Vagina (tissue), 2 donors: Measurements from ENCODE around the gene PRKCE. TPM values are rescaled to one million over a fixed set of nuclear protein-coding genes. Genes with fewer than 3 reads are reported as not detected.

Source experiments
- DNase-seq, 2 donors: peaks; one replicate each; pipeline ENCODE4 v3.0.0-alpha.2; 2017; ENCODE audit errors: extremely low spot score in 2 of 2
- H3K27ac ChIP-seq: fragments of 200-600 bp; sonication (generic); one replicate; pipeline ENCODE4 v1.5.1; 2019
- H3K27me3 ChIP-seq: fragments of 200-600 bp; sonication (generic); one replicate; pipeline ENCODE4 v1.5.1; 2019
- H3K36me3 ChIP-seq, 2 donors: fragments of 200-600 bp; sonication (generic); one replicate each; pipeline ENCODE4 v1.5.1; 2017 to 2019
- H3K4me1 ChIP-seq: fragments of 200-600 bp; sonication (generic); one replicate; pipeline ENCODE4 v1.5.1; 2019
- H3K4me3 ChIP-seq, 2 donors: fragments of 200-600 bp; sonication (generic); 1 replicate in 1 of 2; 2 replicates in 1 of 2; pipeline ENCODE4 v1.5.1; 2016 to 2019
- H3K9me3 ChIP-seq: fragments of 200-600 bp; sonication (generic); one replicate; pipeline ENCODE4 v1.5.1; 2019
- POLR2A ChIP-seq, 2 donors: fragments of 450-650 bp; IDR thresholded peaks; one replicate each; pipeline ENCODE4 v1.6.1; 2017; ENCODE audit warnings: antibody characterized with exemption in 2 of 2, mild to moderate bottlenecking in 2 of 2, moderate library complexity in 2 of 2
- POLR2AphosphoS5 ChIP-seq, 2 donors: sonication (generic); formaldehyde crosslinking; IDR thresholded peaks; one replicate each; pipeline ENCODE4 v1.9.0; 2017; ENCODE audit warnings: antibody characterized with exemption in 2 of 2, mild to moderate bottlenecking in 2 of 2, low read depth in 1 of 2; ENCODE audit not compliant: insufficient read depth in 1 of 2
- intact Hi-C: fragments of 100-400 bp; cut with DNase I; formaldehyde crosslinking; loops from one replicate; pipeline ENCODE4 v1.15.1; 2023
- total RNA-seq: library from RNA; depleted of rRNA; stranded (reverse); fragments of >200 nt; gene quantifications from one replicate; pipeline ENCODE4 v1.2.3, GENCODE V29; 2016
- TF ChIP-seq, protein P1 (sequence below), 3 experiments: fragments of 450-650 bp in 2 of 3; fragments of 200-600 bp in 1 of 3; sonication (generic) in 1 of 3; IDR thresholded peaks; one replicate each; pipeline ENCODE4 v1.5.1; 2017 to 2019; ENCODE audit warnings: antibody characterized with exemption in 3 of 3, mild to moderate bottlenecking in 2 of 3, moderate library complexity in 2 of 3

PRKCE gene
- total RNA-seq, 1 donor from 2014 or later: 11.8 TPM

DNA sequence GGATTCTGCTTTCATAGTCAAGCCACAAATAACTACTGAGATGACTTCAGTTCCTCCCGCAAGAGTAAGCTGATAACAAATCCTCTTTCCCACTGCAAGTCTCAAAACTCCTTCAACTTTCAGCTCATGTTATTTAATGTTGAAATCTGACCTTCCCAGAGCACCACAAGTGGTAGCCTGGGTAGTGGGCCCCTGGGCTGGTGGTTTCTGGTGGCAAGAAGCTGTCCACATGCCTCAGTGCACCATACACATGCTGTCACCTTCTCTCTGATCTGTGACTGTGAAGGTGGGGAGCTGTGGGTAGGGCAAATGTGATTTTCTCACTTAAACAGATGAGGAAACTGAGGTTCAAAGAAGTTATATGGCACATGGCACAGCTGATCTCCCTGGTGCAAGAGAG is 399.6 kb downstream of the PRKCE start:
- no peak overlapping the region for H3K27ac ChIP-seq
- DNase-seq: no peak
- TF ChIP-seq, protein P1, sequence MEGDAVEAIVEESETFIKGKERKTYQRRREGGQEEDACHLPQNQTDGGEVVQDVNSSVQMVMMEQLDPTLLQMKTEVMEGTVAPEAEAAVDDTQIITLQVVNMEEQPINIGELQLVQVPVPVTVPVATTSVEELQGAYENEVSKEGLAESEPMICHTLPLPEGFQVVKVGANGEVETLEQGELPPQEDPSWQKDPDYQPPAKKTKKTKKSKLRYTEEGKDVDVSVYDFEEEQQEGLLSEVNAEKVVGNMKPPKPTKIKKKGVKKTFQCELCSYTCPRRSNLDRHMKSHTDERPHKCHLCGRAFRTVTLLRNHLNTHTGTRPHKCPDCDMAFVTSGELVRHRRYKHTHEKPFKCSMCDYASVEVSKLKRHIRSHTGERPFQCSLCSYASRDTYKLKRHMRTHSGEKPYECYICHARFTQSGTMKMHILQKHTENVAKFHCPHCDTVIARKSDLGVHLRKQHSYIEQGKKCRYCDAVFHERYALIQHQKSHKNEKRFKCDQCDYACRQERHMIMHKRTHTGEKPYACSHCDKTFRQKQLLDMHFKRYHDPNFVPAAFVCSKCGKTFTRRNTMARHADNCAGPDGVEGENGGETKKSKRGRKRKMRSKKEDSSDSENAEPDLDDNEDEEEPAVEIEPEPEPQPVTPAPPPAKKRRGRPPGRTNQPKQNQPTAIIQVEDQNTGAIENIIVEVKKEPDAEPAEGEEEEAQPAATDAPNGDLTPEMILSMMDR (IDR thresholded peaks at IDR 0.05): no peak
- TF ChIP-seq POLR2A (IDR thresholded peaks at IDR 0.05) (no peak), POLR2AphosphoS5 (IDR thresholded peaks at IDR 0.05; ENCODE audit: insufficient read depth in 1 of 2, low read depth in 1 of 2) (no peak)
- intact Hi-C loops: no loop called here
- H3K4me3 ChIP-seq: no peak overlapping the region
- no peaks in the 10 kb centered on the region for H3K27me3 ChIP-seq
- no peaks in the 10 kb centered on the region for H3K9me3 ChIP-seq
- H3K36me3 ChIP-seq: no peaks in the 10 kb centered on the region
- H3K4me1 ChIP-seq: no peaks in the 10 kb centered on the region

GRCh38 chr2:46053564-46053963 is 402.1 kb downstream of the PRKCE start:
- no peak for DNase-seq
- intact Hi-C loops: no loop called here
- no peaks in the 10 kb centered on the region for H3K9me3 ChIP-seq
- H3K4me1 ChIP-seq: peaks cover 11% of the 10 kb centered on the region
- TF ChIP-seq POLR2A (IDR thresholded peaks at IDR 0.05) (no peak), POLR2AphosphoS5 (IDR thresholded peaks at IDR 0.05; ENCODE audit: insufficient read depth in 1 of 2, low read depth in 1 of 2) (no peak)
- TF ChIP-seq, protein P1 (IDR thresholded peaks at IDR 0.05): no peak
- H3K36me3 ChIP-seq: no peaks in the 10 kb centered on the region
- H3K27me3 ChIP-seq: no peaks in the 10 kb centered on the region
- H3K27ac ChIP-seq: no peak overlapping the region
- no peak overlapping the region for H3K4me3 ChIP-seq

DNA sequence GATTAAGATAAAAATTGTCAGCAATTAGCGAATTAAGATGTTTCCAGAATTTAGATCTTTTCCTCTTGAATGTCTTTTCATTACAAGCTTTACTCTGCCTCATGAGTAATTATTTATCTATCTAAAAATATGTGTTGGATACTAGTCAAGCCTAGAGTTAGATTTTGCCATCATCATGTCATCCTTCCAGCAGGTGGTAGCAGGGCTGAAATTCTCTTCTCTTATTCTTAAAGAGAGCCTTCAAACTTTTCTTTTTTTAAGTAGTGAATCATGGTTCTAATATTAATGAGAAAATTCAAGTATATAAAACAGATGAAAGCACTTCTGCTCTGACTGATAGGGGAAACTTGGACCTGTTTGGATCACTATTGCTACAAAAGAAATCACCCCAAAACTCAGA is 405.1 kb downstream of the PRKCE start:
- H3K4me1 ChIP-seq: peaks cover 12% of the 10 kb centered on the region
- H3K36me3 ChIP-seq: no peaks in the 10 kb centered on the region
- no peaks in the 10 kb centered on the region for H3K27me3 ChIP-seq
- TF ChIP-seq, protein P1 (IDR thresholded peaks at IDR 0.05): no peak
- TF ChIP-seq POLR2A (IDR thresholded peaks at IDR 0.05) (no peak), POLR2AphosphoS5 (IDR thresholded peaks at IDR 0.05; ENCODE audit: insufficient read depth in 1 of 2, low read depth in 1 of 2) (no peak)
- intact Hi-C loops: no loop called here
- no peak overlapping the region for H3K4me3 ChIP-seq
- no peak overlapping the region for H3K27ac ChIP-seq
- H3K9me3 ChIP-seq: no peaks in the 10 kb centered on the region
- no peak for DNase-seq

DNA sequence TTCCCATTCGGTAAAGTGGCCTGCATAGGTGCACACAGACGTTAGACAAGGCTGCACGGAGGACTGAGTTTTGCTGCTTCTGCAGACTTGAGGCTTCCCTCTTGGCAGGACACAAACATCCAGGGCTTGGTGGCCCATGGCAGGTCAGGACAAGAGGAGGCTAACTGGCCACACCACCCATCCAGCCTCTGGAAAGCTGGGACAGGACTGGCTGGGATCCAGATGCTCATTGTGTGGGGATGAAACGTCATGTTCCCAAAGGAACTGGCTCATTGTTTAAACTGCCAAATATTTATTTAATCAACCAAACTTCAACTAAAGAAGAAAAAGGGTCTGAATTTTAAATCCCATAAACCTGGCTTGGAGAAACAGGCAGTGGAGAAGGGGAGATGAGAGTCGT is 406.7 kb downstream of the PRKCE start:
- H3K27ac ChIP-seq: peak overlapping the region; percentile 17
- H3K27me3 ChIP-seq: no peaks in the 10 kb centered on the region
- no peak overlapping the region for H3K4me3 ChIP-seq
- no peaks in the 10 kb centered on the region for H3K9me3 ChIP-seq
- peaks cover 18% of the 10 kb centered on the region for H3K4me1 ChIP-seq
- no peak for DNase-seq
- H3K36me3 ChIP-seq: no peaks in the 10 kb centered on the region
- intact Hi-C loops: no loop called here
- TF ChIP-seq POLR2A (IDR thresholded peaks at IDR 0.05): no peak
- TF ChIP-seq, protein P1 (IDR thresholded peaks at IDR 0.05): no peak
- no peak for TF ChIP-seq POLR2AphosphoS5 (IDR thresholded peaks at IDR 0.05; ENCODE audit: insufficient read depth in 1 of 2, low read depth in 1 of 2)

- no peaks in the 10 kb centered on the region for H3K9me3 ChIP-seq
- H3K4me3 ChIP-seq: no peak overlapping the region
- no peak for DNase-seq
- peak overlapping the region; percentile 9 for H3K27ac ChIP-seq
- no peaks in the 10 kb centered on the region for H3K27me3 ChIP-seq
- no peak for TF ChIP-seq POLR2A (IDR thresholded peaks at IDR 0.05)
- TF ChIP-seq POLR2AphosphoS5 (IDR thresholded peaks at IDR 0.05; ENCODE audit: insufficient read depth in 1 of 2, low read depth in 1 of 2): peak in 1 of 2 donors; percentile 80
- TF ChIP-seq, protein P1 (IDR thresholded peaks at IDR 0.05): peak; percentile 58 to 93 (median 85)
- intact Hi-C loops: loop anchor here (10.0 kb wide), 2 partner anchors 232 to 292 kb away; partner anchors contain the start of gene EPAS1
- peaks cover 20% of the 10 kb centered on the region for H3K4me1 ChIP-seq
- H3K36me3 ChIP-seq: no peaks in the 10 kb centered on the region
Measured at GRCh38 chr2:46062637-46063412, 411.4 kb downstream of the PRKCE start.
